NCI-H2081 (cell line): ENCODE data around the gene OPA1.
A peak's percentile ranks its signal among the peaks of the same experiment; 100 is the strongest.

Experiments used
- DNase-seq, 2 experiments: peaks; one replicate each; lab custom pipeline; 2025; lab: John Stamatoyannopoulos, UW

Gene OPA1

GRCh38 chr3:193737191-193737751 is 144.3 kb downstream of the OPA1 start:
- DNase-seq: peak; percentile 49 to 82

GRCh38 chr3:193742628-193743027 is 149.6 kb downstream of the OPA1 start:
- peak; percentile 29 to 66 for DNase-seq

- peak in 1 of 2 experiments; percentile 74 for DNase-seq
Observed at GRCh38 chr3:193743702-193744047, 150.7 kb downstream of the OPA1 start.

- DNase-seq: peak; percentile 98 to 100
Observed at GRCh38 chr3:193744048-193744821, 151.2 kb downstream of the OPA1 start.

- DNase-seq: peak; percentile 18 to 76
Observed at GRCh38 chr3:193744822-193745684, 152.0 kb downstream of the OPA1 start.

- DNase-seq: no peak
Observed at GRCh38 chr3:193746832-193747231, 153.8 kb downstream of the OPA1 start.
